HEK293 (cell line): ENCODE measurements around the gene GPT2.

Source experiments
- CTCF ChIA-PET: fragments of 350-600 bp; formaldehyde crosslinking; extraction: SDS; loops from one replicate; lab custom pipeline; 2021; ENCODE audit warnings: antibody characterized with exemption; lab: Yijun Ruan, JAX
- POLR2A ChIA-PET: fragments of 300-600 bp; formaldehyde crosslinking; extraction: SDS; loops from one replicate; lab custom pipeline; 2020; ENCODE audit warnings: antibody characterized with exemption, inconsistent platforms; lab: Yijun Ruan, JAX
- H3K27ac ChIP-seq: fragments of 200-500 bp; sonication (Bioruptor generic); 2 replicates; pipeline ENCODE4 v1.5.1; 2014; ENCODE audit warnings: low read depth, low read length, control low read depth, inconsistent platforms; ENCODE audit errors: extremely low read depth
- H3K36me3 ChIP-seq, 2 experiments: fragments of 200-500 bp in 1 of 2; sonication (Bioruptor generic) in 1 of 2; 1 replicate in 1 of 2; 2 replicates in 1 of 2; pipeline ENCODE4 v1.5.1; 2014 to 2017; ENCODE audit warnings: inconsistent platforms in 2 of 2, low read length in 2 of 2; ENCODE audit not compliant: control insufficient read depth in 2 of 2, insufficient read depth in 1 of 2
- H3K4me1 ChIP-seq: fragments of 200-500 bp; sonication (Bioruptor generic); 2 replicates; pipeline ENCODE4 v1.5.1; 2014; ENCODE audit warnings: mild to moderate bottlenecking, low read length, inconsistent platforms; ENCODE audit not compliant: control insufficient read depth, insufficient read depth
- H3K4me3 ChIP-seq: 2 replicates; pipeline ENCODE4 v1.5.1; 2011; ENCODE audit warnings: low read depth, mild to moderate bottlenecking, control low read depth, low read length, moderate library complexity
- H3K9me3 ChIP-seq: fragments of 200-500 bp; sonication (Bioruptor generic); 2 replicates; pipeline ENCODE4 v1.5.1; 2014; ENCODE audit warnings: low read depth, low read length, inconsistent platforms; ENCODE audit not compliant: control insufficient read depth, insufficient read depth
- GLI4 ChIP-seq: fragments of 450-650 bp; formaldehyde crosslinking; IDR thresholded peaks from 2 replicates; pipeline ENCODE4 v1.5.1; 2016; ENCODE audit warnings: missing biosample characterization, missing genetic modification characterization
- IKZF3 ChIP-seq: fragments of 450-650 bp; IDR thresholded peaks from 2 replicates; pipeline ENCODE4 v1.5.0; 2018; ENCODE audit warnings: missing biosample characterization, mild to moderate bottlenecking, missing genetic modification characterization, moderate library complexity
- KLF8 ChIP-seq: fragments of 450-650 bp; formaldehyde crosslinking; IDR thresholded peaks from 2 replicates; pipeline ENCODE4 v1.5.1; 2016; ENCODE audit warnings: missing biosample characterization, missing genetic modification characterization
- MEIS1 ChIP-seq: sonication (generic); formaldehyde crosslinking; IDR thresholded peaks from 2 replicates; pipeline ENCODE4 v1.8.1; 2022; ENCODE audit warnings: missing genetic modification reagents, mild to moderate bottlenecking, borderline replicate concordance
- OVOL3 ChIP-seq: fragments of 450-650 bp; formaldehyde crosslinking; IDR thresholded peaks from 2 replicates; pipeline ENCODE4 v1.5.1; 2016; ENCODE audit warnings: missing biosample characterization, missing genetic modification characterization
- TCF7L2 ChIP-seq: IDR thresholded peaks from 2 replicates; pipeline ENCODE4 v1.6.1; 2011; ENCODE audit warnings: low read depth, mild to moderate bottlenecking, inconsistent platforms, low read length, moderate library complexity, borderline replicate concordance
- ZBTB17 ChIP-seq: fragments of 450-650 bp; formaldehyde crosslinking; IDR thresholded peaks from 2 replicates; pipeline ENCODE4 v1.5.1; 2016; ENCODE audit warnings: missing biosample characterization, missing genetic modification characterization
- ZBTB20 ChIP-seq: fragments of 450-650 bp; formaldehyde crosslinking; IDR thresholded peaks from 2 replicates; pipeline ENCODE4 v1.5.1; 2016; ENCODE audit warnings: missing biosample characterization, missing genetic modification characterization
- ZBTB48 ChIP-seq: fragments of 450-650 bp; formaldehyde crosslinking; IDR thresholded peaks from 2 replicates; pipeline ENCODE4 v1.5.1; 2016; ENCODE audit warnings: missing biosample characterization, missing genetic modification characterization
- ZBTB8A ChIP-seq: fragments of 450-650 bp; formaldehyde crosslinking; IDR thresholded peaks from 2 replicates; pipeline ENCODE4 v1.5.1; 2016; ENCODE audit warnings: missing biosample characterization, missing genetic modification characterization
- ZNF311 ChIP-seq: fragments of 450-650 bp; formaldehyde crosslinking; IDR thresholded peaks from 2 replicates; pipeline ENCODE4 v1.5.1; 2017; ENCODE audit warnings: missing biosample characterization, missing genetic modification characterization, borderline replicate concordance
- ZNF404 ChIP-seq: fragments of 450-650 bp; formaldehyde crosslinking; IDR thresholded peaks from 2 replicates; pipeline ENCODE4 v1.5.1; 2017; ENCODE audit warnings: missing biosample characterization, missing genetic modification characterization
- ZNF426 ChIP-seq: fragments of 450-650 bp; formaldehyde crosslinking; IDR thresholded peaks from 2 replicates; pipeline ENCODE4 v1.5.1; 2017; ENCODE audit warnings: missing biosample characterization, missing genetic modification characterization, mild to moderate bottlenecking, inconsistent platforms, moderate library complexity
- ZNF473 ChIP-seq: fragments of 450-650 bp; formaldehyde crosslinking; IDR thresholded peaks from 2 replicates; pipeline ENCODE4 v1.5.1; 2017; ENCODE audit warnings: missing biosample characterization, missing genetic modification characterization
- ZNF544 ChIP-seq: fragments of 450-650 bp; formaldehyde crosslinking; IDR thresholded peaks from 2 replicates; pipeline ENCODE4 v1.5.0; 2017; ENCODE audit warnings: missing biosample characterization, missing genetic modification characterization
- ZNF560 ChIP-seq: fragments of 450-650 bp; formaldehyde crosslinking; IDR thresholded peaks from 2 replicates; pipeline ENCODE4 v1.5.1; 2017; ENCODE audit warnings: missing biosample characterization, missing genetic modification characterization, borderline replicate concordance
- ZNF561 ChIP-seq: fragments of 450-650 bp; IDR thresholded peaks from 2 replicates; pipeline ENCODE4 v1.5.1; 2018; ENCODE audit warnings: missing biosample characterization, missing genetic modification characterization, borderline replicate concordance
- ZNF596 ChIP-seq: fragments of 450-650 bp; IDR thresholded peaks from 2 replicates; pipeline ENCODE4 v1.5.0; 2018; ENCODE audit warnings: missing biosample characterization, mild to moderate bottlenecking, missing genetic modification characterization, moderate library complexity
- ZNF600 ChIP-seq: fragments of 450-650 bp; formaldehyde crosslinking; IDR thresholded peaks from 2 replicates; pipeline ENCODE4 v1.5.1; 2016; ENCODE audit warnings: missing biosample characterization, missing genetic modification characterization
- ZNF621 ChIP-seq: fragments of 450-650 bp; formaldehyde crosslinking; IDR thresholded peaks from 2 replicates; pipeline ENCODE4 v1.5.1; 2017; ENCODE audit warnings: missing biosample characterization, missing genetic modification characterization
- ZNF624 ChIP-seq: fragments of 450-650 bp; formaldehyde crosslinking; IDR thresholded peaks from 2 replicates; pipeline ENCODE4 v1.5.1; 2017; ENCODE audit warnings: missing biosample characterization, missing genetic modification characterization
- ZNF660 ChIP-seq: fragments of 450-650 bp; IDR thresholded peaks from 2 replicates; pipeline ENCODE4 v1.5.1; 2018; ENCODE audit warnings: missing biosample characterization, mild to moderate bottlenecking, missing genetic modification characterization
- ZNF664 ChIP-seq: fragments of 450-650 bp; formaldehyde crosslinking; IDR thresholded peaks from 2 replicates; pipeline ENCODE4 v1.5.1; 2016; ENCODE audit warnings: missing biosample characterization, missing genetic modification characterization
- ZNF776 ChIP-seq: fragments of 450-650 bp; formaldehyde crosslinking; IDR thresholded peaks from 2 replicates; pipeline ENCODE4 v1.5.0; 2017; ENCODE audit warnings: missing biosample characterization, missing genetic modification characterization, borderline replicate concordance
- ZNF791 ChIP-seq: fragments of 450-650 bp; formaldehyde crosslinking; IDR thresholded peaks from 2 replicates; pipeline ENCODE4 v1.5.1; 2016; ENCODE audit warnings: missing biosample characterization, missing genetic modification characterization
- ZNF830 ChIP-seq: fragments of 450-650 bp; IDR thresholded peaks from 2 replicates; pipeline ENCODE4 v1.5.0; 2018; ENCODE audit warnings: missing biosample characterization, missing genetic modification characterization, low read depth, mild to moderate bottlenecking, moderate library complexity
- TF ChIP-seq, protein P1 (sequence below): fragments of 450-650 bp; formaldehyde crosslinking; IDR thresholded peaks from 2 replicates; pipeline ENCODE4 v1.5.1; 2016; ENCODE audit warnings: missing biosample characterization, missing genetic modification characterization
- TF ChIP-seq, protein P2 (sequence below): fragments of 450-650 bp; formaldehyde crosslinking; IDR thresholded peaks from 2 replicates; pipeline ENCODE4 v1.5.1; 2016; ENCODE audit warnings: missing biosample characterization, missing genetic modification characterization
- TF ChIP-seq, protein P3 (sequence below): fragments of 450-650 bp; formaldehyde crosslinking; IDR thresholded peaks from 2 replicates; pipeline ENCODE4 v1.5.1; 2017; ENCODE audit warnings: missing biosample characterization, mild to moderate bottlenecking, missing genetic modification characterization, moderate library complexity
- TF ChIP-seq, protein P4 (sequence below): fragments of 450-650 bp; formaldehyde crosslinking; IDR thresholded peaks from 2 replicates; pipeline ENCODE4 v1.5.1; 2016; ENCODE audit warnings: missing biosample characterization, missing genetic modification characterization
- TF ChIP-seq, protein P5 (sequence below): fragments of 450-650 bp; formaldehyde crosslinking; IDR thresholded peaks from 2 replicates; pipeline ENCODE4 v1.5.1; 2016; ENCODE audit warnings: missing biosample characterization, missing genetic modification characterization

The GPT2 gene

DNA sequence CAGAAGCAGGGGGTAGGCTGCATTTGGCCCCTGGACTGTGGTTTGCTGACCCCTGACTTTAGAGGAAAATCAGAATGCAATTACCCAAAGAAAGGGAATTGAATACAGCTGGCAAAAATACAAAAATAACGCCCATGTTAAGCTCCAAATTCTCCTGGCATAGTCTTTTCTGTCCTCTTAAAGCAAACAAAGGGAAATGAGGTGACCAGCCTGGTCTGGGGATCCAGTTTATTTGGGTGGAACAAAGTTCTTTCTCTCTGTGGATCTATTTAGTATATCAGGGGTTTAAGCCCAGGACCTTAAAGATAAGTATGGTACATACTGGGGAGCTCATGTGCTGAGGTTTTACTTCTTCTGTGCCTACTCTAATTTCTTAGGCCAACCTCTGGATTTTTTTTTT, 65.8 kb downstream of the GPT2 start:
- H3K9me3 ChIP-seq: no peaks in the 10 kb centered on the region
- no peak overlapping the region for H3K27ac ChIP-seq
- TF ChIP-seq OVOL3 (tag by site-specific recombination) (no peak), ZNF426 (tag by site-specific recombination) (no peak), TCF7L2 (no peak), ZNF404 (tag by site-specific recombination) (no peak), ZNF600 (no peak), ZNF473 (tag by site-specific recombination) (no peak), ZBTB20 (tag by site-specific recombination) (no peak), ZNF664 (tag by site-specific recombination) (no peak), ZNF544 (tag by site-specific recombination) (no peak), ZNF561 (tag by site-specific recombination) (no peak), GLI4 (tag by site-specific recombination) (no peak), IKZF3 (tag by site-specific recombination) (no peak), ZNF621 (tag by site-specific recombination) (no peak), ZNF776 (tag by site-specific recombination) (no peak), ZNF311 (no peak), ZBTB8A (tag by site-specific recombination) (no peak)
- TF ChIP-seq, protein P1, sequence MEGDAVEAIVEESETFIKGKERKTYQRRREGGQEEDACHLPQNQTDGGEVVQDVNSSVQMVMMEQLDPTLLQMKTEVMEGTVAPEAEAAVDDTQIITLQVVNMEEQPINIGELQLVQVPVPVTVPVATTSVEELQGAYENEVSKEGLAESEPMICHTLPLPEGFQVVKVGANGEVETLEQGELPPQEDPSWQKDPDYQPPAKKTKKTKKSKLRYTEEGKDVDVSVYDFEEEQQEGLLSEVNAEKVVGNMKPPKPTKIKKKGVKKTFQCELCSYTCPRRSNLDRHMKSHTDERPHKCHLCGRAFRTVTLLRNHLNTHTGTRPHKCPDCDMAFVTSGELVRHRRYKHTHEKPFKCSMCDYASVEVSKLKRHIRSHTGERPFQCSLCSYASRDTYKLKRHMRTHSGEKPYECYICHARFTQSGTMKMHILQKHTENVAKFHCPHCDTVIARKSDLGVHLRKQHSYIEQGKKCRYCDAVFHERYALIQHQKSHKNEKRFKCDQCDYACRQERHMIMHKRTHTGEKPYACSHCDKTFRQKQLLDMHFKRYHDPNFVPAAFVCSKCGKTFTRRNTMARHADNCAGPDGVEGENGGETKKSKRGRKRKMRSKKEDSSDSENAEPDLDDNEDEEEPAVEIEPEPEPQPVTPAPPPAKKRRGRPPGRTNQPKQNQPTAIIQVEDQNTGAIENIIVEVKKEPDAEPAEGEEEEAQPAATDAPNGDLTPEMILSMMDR (tag by site-specific recombination): no peak
- TF ChIP-seq, protein P2, sequence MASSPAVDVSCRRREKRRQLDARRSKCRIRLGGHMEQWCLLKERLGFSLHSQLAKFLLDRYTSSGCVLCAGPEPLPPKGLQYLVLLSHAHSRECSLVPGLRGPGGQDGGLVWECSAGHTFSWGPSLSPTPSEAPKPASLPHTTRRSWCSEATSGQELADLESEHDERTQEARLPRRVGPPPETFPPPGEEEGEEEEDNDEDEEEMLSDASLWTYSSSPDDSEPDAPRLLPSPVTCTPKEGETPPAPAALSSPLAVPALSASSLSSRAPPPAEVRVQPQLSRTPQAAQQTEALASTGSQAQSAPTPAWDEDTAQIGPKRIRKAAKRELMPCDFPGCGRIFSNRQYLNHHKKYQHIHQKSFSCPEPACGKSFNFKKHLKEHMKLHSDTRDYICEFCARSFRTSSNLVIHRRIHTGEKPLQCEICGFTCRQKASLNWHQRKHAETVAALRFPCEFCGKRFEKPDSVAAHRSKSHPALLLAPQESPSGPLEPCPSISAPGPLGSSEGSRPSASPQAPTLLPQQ (tag by site-specific recombination): no peak
- TF ChIP-seq, protein P3, sequence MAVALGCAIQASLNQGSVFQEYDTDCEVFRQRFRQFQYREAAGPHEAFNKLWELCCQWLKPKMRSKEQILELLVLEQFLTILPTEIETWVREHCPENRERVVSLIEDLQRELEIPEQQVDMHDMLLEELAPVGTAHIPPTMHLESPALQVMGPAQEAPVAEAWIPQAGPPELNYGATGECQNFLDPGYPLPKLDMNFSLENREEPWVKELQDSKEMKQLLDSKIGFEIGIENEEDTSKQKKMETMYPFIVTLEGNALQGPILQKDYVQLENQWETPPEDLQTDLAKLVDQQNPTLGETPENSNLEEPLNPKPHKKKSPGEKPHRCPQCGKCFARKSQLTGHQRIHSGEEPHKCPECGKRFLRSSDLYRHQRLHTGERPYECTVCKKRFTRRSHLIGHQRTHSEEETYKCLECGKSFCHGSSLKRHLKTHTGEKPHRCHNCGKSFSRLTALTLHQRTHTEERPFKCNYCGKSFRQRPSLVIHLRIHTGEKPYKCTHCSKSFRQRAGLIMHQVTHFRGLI (tag by site-specific recombination): no peak
- no peak overlapping the region for H3K4me3 ChIP-seq
- ChIA-PET CTCF (interaction anchor here (0.5 to 1.0 kb wide), 2 partner anchors 69 to 1209 kb away, joined by 3 to 4 read pairs; no protein-coding TSS in a partner anchor), POLR2A (interaction anchor here (0.6 kb wide), 1 partner anchor 30 kb away, joined by 4 read pairs; no protein-coding TSS in a partner anchor)
- H3K36me3 ChIP-seq: peaks cover 3 to 10% of the 10 kb centered on the region in 2 experiments; a peak in 2 of 3 replicates
- no peaks in the 10 kb centered on the region for H3K4me1 ChIP-seq

DNA sequence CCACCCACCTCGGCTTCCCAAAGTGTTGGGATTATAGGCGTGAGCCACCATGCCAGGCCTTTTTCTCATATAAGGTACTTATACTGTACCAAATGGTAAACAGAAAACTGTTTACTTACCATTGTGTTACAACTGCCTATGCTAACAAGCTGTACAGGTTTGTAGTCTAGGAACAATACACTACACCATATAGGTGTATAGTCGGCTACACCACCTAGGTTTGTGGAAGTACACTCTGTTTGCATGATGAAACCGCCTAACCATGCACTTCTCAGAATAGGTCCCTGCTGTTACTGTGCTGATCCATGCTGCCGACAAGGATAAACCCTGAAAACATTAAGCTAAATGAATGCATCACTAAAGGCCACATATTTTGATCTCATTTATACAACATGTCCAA, 70.4 kb downstream of the GPT2 start:
- no peaks in the 10 kb centered on the region for H3K4me1 ChIP-seq
- no peak overlapping the region for H3K4me3 ChIP-seq
- H3K36me3 ChIP-seq: peaks cover 22 to 55% of the 10 kb centered on the region in 2 experiments
- no peaks in the 10 kb centered on the region for H3K9me3 ChIP-seq
- ChIA-PET CTCF (interaction anchor here (0.6 kb wide), 1 partner anchor 46 kb away, joined by 3 read pairs; no protein-coding TSS in a partner anchor), POLR2A (interaction anchor here (0.5 kb wide), 1 partner anchor 25 kb away, joined by 3 read pairs; no protein-coding TSS in a partner anchor)
- H3K27ac ChIP-seq: no peak overlapping the region
- TF ChIP-seq, protein P4, sequence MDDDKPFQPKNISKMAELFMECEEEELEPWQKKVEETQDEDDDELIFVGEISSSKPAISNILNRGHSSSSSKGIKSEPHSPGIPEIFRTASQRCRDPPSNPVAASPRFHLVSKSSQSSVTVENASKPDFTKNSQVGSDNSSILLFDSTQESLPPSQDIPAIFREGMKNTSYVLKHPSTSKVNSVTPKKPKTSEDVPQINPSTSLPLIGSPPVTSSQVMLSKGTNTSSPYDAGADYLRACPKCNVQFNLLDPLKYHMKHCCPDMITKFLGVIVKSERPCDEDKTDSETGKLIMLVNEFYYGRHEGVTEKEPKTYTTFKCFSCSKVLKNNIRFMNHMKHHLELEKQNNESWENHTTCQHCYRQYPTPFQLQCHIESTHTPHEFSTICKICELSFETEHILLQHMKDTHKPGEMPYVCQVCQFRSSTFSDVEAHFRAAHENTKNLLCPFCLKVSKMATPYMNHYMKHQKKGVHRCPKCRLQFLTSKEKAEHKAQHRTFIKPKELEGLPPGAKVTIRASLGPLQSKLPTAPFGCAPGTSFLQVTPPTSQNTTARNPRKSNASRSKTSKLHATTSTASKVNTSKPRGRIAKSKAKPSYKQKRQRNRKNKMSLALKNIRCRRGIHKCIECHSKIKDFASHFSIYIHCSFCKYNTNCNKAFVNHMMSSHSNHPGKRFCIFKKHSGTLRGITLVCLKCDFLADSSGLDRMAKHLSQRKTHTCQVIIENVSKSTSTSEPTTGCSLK (tag by site-specific recombination): no peak
- TF ChIP-seq ZNF560 (no peak), ZBTB17 (no peak), ZNF596 (no peak), ZBTB48 (tag by site-specific recombination) (no peak), ZNF624 (tag by site-specific recombination) (no peak), ZNF830 (tag by site-specific recombination) (no peak), KLF8 (tag by site-specific recombination) (no peak), ZNF791 (no peak), ZNF660 (tag by site-specific recombination) (no peak), MEIS1 (CRISPR knock-in tag) (no peak)
- TF ChIP-seq, protein P5, sequence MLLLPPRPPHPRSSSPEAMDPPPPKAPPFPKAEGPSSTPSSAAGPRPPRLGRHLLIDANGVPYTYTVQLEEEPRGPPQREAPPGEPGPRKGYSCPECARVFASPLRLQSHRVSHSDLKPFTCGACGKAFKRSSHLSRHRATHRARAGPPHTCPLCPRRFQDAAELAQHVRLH (tag by site-specific recombination): no peak
